BE2C (cell line): Measurements from ENCODE around the gene GFI1.

ENCODE experiments used
- DNase-seq: peaks from one replicate; pipeline ENCODE4 v3.0.0-alpha.2; 2020
- H3K27me3 ChIP-seq: fragments of 250-450 bp; sonication (Bioruptor Pico); 2 replicates; pipeline ENCODE4 v1.5.1; 2020; ENCODE audit warnings: mild to moderate bottlenecking
- H3K36me3 ChIP-seq: fragments of 250-450 bp; sonication (Bioruptor Pico); 2 replicates; pipeline ENCODE4 v1.5.1; 2020; ENCODE audit warnings: mild to moderate bottlenecking
- H3K4me1 ChIP-seq: fragments of 250-450 bp; sonication (Bioruptor Pico); 2 replicates; pipeline ENCODE4 v1.5.1; 2020
- H3K4me3 ChIP-seq: 2 replicates; pipeline ENCODE4 v1.5.1; 2011; ENCODE audit warnings: low read depth, low read length
- H3K9me3 ChIP-seq: fragments of 250-450 bp; sonication (Bioruptor Pico); 2 replicates; pipeline ENCODE4 v1.5.1; 2020
- CTCF ChIP-seq: IDR thresholded peaks from 2 replicates; pipeline ENCODE4 v1.5.1; 2012; ENCODE audit warnings: mild to moderate bottlenecking, low read depth, low read length

GFI1 gene

GRCh38 chr1:92473781-92474495, 12.8 kb downstream of the GFI1 start:
- no peak overlapping the region for H3K4me3 ChIP-seq
- no peaks in the 10 kb centered on the region for H3K9me3 ChIP-seq
- no peaks in the 10 kb centered on the region for H3K4me1 ChIP-seq
- no peaks in the 10 kb centered on the region for H3K36me3 ChIP-seq
- no peak for TF ChIP-seq CTCF
- peaks cover 30% of the 10 kb centered on the region for H3K27me3 ChIP-seq
- no peak for DNase-seq

- H3K9me3 ChIP-seq: no peaks in the 10 kb centered on the region
- H3K27me3 ChIP-seq: peaks cover 19% of the 10 kb centered on the region
- H3K36me3 ChIP-seq: no peaks in the 10 kb centered on the region
- TF ChIP-seq CTCF: no peak
- no peaks in the 10 kb centered on the region for H3K4me1 ChIP-seq
- H3K4me3 ChIP-seq: no peak overlapping the region
- DNase-seq: no peak
Observed at GRCh38 chr1:92470216-92470615, 16.5 kb downstream of the GFI1 start.

- no peaks in the 10 kb centered on the region for H3K36me3 ChIP-seq
- no peak overlapping the region for H3K4me3 ChIP-seq
- TF ChIP-seq CTCF: no peak
- H3K27me3 ChIP-seq: no peaks in the 10 kb centered on the region
- H3K9me3 ChIP-seq: no peaks in the 10 kb centered on the region
- DNase-seq: no peak
- no peaks in the 10 kb centered on the region for H3K4me1 ChIP-seq
Observed at GRCh38 chr1:92466683-92467352, 19.9 kb downstream of the GFI1 start.

GRCh38 chr1:92465256-92465647, 21.5 kb downstream of the GFI1 start:
- TF ChIP-seq CTCF: no peak
- H3K4me3 ChIP-seq: no peak overlapping the region
- H3K27me3 ChIP-seq: no peaks in the 10 kb centered on the region
- DNase-seq: no peak
- no peaks in the 10 kb centered on the region for H3K9me3 ChIP-seq
- H3K4me1 ChIP-seq: no peaks in the 10 kb centered on the region
- H3K36me3 ChIP-seq: no peaks in the 10 kb centered on the region

GRCh38 chr1:92464588-92465255, 22.0 kb downstream of the GFI1 start:
- no peak overlapping the region for H3K4me3 ChIP-seq
- DNase-seq: no peak
- TF ChIP-seq CTCF: no peak
- no peaks in the 10 kb centered on the region for H3K27me3 ChIP-seq
- no peaks in the 10 kb centered on the region for H3K36me3 ChIP-seq
- H3K4me1 ChIP-seq: no peaks in the 10 kb centered on the region
- H3K9me3 ChIP-seq: no peaks in the 10 kb centered on the region
